Endometrial microvascular endothelial cells (primary cell): ENCODE measurements around the gene NFYC. TPM values are rescaled to one million over a fixed set of nuclear protein-coding genes. Genes with fewer than 3 reads are reported as not detected.

Source experiments
- in situ Hi-C: cut with HindIII; loops from 2 replicates; pipeline ENCODE4 v1.10.0; 2017; ENCODE audit warnings: low sequenced_read_pairs, low pct_unique_long_range_greater_than_20kb; ENCODE audit errors: inconsistent ontology term
- total RNA-seq: library from RNA; depleted of rRNA; stranded (reverse); fragments of >200 nt; gene quantifications from one replicate; pipeline ENCODE4 v1.2.3, GENCODE V29; 2015; ENCODE audit errors: inconsistent ontology term

NFYC gene
- total RNA-seq, 1 donor from 2014 or later: 37.7 TPM

DNA sequence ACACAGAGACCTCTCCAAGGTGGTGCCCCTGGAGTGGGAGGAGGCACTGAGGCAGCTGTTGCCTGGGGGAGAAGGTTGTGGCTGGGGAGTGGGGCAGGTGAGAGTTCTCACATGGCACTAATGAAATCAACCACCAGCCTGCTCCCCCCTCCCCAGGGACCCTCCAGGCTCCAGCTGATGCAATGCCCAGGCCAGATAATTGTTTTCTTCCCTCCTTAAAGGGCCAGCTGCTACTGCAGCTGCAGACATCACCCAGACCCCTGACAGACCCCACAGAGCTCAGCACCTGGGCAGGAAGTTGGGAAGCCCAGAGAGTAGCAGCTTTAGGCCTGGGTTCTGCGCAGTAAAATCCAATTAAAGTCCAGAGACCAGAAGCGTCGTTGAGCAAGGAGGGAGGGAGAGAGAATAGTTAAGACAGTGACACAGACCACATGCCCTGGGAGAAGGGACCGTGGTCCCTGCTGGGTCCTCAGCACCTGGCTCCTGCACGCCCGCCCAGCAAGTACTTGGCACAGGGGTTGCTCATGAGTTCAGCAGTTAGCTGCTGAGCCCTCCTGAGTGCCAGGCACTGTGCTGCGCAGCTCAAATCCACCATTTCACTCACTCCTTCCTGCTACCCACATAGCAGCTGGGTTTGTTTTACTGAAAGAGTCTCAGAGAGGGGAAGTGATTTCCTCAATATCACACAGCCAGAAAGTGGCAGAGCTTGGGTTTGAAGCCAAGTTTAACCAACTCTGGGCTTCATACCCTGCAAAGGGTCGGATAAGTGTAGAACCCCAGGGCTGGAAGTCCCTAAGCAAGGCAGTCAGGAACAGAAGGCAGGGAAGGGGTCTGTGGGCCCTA is 28.0 kb upstream of the NFYC start:
- in situ Hi-C loops: no loop called here

DNA sequence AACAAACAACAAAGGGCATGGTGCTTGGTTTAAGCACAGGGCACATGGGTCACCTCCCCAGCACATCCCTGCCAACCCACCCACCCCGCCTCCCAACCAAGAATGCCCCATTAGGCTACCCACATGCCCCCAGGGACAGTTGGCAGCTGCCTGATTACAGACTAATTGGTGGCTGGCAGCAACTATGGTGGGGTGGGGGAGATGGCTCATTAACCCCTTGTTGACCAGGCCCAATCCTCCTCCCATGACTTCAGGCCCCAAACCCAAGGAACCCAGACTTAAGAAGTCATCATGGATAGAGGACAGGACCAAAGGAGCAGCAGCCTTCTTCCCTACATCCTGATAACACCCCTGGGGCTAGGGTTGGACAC is 27.4 kb upstream of the NFYC start:
- in situ Hi-C loops: no loop called here

DNA sequence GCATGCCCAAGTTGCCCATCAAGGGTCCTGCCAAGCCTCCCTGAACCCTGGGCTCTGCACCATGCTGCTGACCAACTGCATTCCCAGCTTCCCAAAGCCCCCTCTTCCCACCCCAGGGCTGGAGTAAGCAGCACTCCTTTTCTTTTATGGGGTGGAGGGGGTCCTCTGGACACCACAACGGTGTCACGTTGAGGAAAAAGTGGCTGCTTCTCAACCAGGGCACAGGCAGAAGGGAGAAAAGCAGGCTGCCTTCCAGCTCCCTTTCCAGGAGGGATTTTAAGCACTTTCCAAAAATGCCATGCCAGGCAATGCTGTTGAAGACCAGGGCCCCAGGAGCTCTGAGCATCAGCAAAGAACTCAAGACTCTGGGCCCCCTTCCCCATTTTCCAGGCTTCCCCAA is 26.7 kb upstream of the NFYC start:
- in situ Hi-C loops: no loop called here

DNA sequence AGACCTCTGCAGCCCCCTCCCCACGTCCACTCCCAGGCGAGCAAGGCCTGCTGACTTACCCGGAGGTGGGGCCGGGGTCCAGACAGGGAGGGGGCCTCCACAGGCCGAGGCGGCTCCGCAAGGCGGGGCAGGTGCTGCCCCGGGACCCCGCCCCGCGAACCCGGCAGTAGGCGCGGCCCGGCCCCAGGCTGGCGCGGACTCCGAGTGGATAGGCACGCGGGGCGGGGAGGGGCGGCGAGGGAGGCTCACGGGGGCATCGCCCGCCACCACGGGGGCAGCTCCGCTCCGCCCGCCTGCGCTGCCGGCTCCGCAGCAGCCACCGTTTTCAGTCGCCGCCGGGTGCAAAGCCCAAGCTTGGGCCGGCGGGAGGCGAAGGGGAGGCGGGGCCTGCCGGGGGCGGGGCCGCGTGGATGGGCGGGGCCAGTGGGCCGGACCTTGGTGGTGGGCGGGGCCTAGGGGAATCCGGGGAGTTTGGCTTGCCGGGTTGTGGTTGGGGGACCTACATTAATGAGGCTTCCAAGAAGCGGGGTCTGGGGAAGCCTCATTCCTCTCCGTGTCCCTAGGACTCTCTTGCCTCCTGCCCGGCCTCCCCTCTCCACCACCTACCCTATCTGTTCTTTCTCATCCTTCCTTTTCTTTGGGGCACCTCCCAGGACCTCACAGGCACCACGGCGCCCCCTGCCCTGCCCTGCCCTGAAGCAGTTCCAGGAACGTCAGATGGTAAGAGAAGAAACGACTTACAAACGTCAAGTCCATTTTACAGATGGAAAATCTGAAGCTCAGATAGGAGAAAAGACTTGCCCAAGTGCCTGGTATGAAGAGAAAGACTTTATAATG is 26.0 kb upstream of the NFYC start, which contains the start of gene RIMS3:
Gene RIMS3 (minus strand): TSS at position 348 of the 837 bp plus-strand sequence. CDS start 23,757 bp downstream, outside the sequence.
- in situ Hi-C loops: no loop called here

DNA sequence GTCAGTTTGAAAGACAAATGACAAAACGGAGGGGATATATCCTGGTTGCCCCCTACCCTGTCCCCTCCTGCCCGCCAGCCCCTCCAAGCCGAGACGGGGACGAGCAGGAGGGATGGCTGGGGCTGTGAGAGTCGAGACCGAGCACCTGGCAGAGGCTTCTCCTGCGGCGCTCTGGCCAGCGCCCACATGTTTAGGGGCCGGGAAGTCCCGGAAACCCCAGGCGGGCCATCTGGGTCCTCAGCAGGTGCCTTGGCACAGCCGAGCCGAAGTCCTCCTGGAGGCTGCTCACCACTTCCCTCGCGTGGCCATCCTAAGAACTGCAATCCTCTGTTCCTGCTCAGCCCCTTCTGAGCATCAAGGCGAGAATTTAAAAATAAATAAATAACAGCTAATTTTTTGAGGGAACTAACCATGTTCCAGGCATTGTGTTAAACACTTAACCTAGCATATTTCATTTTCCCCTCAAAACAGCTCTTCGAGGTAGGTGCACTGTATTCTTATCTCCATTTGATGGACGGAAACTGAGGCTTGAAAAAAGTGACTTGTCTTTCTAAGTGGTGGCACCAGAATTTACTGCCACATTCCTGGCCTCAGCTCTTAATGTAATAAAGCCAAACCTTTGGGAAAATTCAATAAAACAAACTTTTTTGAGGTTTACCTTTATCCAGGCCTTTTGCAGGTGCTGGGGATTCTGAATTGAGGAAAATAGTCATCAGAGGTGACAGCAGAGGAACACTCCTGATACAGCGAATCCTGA is 22.6 kb upstream of the NFYC start:
- in situ Hi-C loops: no loop called here

DNA sequence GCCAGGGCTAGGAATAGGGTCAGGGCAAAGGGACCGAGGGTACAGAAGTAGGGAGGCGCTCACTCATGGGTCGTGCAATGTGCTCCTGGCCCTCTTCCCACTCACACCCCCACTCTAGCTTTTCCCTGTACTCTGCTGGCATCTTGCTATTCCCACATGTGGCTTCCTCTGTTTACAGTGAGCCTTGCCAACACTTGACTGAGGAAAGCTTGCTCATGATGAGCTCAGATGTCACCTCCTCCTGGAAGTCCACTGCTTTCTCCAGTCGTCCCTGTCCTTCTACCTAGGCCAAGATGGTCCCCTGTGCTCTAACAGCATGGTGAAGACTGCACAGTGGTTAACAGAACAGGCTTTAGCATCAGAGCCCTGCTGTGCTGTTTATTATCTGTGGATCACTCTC is 18.1 kb upstream of the NFYC start:
- in situ Hi-C loops: no loop called here

DNA sequence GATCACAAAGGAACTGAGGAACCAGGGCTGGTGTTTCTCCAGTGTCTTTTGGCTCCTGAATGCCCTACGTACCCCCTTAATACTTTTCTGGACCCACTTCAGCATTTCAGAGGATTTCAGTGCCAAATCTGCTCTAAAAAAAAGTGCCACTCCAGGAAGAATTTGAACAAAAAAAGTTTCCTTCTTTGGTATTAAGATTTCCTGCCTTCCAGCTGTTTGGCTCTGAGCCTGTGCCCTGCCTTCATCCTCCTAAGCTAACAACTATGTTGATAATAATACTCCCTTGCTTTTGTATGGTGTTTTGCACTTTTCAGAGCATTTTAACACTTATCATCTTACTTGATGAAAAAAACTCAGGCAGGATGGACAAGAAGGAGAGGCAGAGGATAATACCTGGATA is 15.0 kb upstream of the NFYC start:
- in situ Hi-C loops: no loop called here

DNA sequence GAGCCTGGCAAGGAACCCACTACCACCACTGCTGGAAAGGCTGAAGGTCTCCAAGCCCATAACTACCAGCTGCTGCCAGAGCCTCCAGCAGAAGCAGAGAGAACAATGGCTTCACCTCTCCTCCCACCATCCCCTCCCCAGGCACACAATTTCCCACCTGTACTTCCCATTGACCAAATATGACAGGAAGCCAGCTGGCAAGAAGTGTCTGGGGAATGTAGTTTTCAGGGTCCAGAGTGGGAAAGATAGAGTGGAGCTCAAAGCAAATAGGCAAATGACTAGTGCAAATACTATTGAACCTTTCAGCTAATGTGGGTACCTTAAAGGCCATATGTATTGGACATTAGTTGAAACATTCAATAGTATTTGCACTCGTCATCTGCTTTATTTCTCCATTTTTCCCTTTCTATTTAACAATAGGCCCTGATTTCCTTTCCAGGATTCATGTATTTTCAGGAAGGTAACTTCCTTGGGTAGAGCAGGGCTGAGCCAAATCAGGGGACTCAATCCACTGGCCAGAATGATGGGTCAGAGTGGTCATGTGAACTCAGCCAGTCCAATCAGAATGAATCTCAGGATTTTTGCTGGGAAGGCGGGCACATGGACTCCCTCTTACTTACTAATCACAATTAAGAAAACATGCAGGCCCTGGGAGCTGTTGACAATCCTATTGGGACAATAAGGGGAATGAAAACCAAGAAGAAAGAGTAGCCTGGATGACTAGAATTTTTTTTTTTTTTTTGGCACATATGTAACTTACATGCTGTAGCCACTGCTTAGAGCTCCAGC is 12.1 kb upstream of the NFYC start:
- in situ Hi-C loops: no loop called here

DNA sequence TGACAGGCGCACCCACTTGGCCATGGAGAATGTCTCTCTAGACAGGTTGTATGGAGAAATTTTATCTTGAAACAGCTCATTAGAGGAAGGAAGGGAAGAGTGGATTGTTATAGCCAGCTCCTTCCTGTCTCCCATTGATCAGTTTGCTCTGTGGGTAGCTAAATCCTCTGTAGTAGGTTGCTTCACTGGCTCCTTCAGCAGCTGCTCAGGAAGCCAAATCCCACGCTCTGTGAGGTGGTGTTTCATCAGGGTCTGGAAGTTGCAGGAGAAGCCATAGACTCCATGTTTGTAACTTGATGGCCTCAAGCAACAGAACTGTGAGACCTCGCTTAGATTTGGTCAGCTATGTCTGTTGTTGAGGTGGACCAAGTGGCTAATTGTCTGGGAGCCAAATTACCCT is 6.8 kb upstream of the NFYC start:
- in situ Hi-C loops: no loop called here

DNA sequence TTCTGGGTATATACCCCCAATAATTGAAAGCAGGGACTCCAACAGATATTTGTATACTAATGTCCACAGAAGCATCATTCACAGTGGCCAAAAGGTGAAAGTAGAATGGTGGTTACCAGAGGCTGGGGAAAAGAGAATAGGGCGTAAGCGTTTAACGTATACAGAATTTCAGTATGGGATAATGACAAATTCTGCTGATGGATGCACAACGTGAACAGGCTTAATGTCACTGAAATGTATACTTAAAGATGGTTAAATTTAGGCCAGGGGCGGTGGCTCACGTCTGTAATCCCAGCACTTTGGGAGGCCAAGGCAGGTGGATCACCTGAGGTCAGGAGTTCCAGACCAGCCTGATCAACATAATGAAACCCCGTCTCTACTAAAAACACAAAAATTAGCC is 4.4 kb upstream of the NFYC start:
- in situ Hi-C loops: no loop called here

DNA sequence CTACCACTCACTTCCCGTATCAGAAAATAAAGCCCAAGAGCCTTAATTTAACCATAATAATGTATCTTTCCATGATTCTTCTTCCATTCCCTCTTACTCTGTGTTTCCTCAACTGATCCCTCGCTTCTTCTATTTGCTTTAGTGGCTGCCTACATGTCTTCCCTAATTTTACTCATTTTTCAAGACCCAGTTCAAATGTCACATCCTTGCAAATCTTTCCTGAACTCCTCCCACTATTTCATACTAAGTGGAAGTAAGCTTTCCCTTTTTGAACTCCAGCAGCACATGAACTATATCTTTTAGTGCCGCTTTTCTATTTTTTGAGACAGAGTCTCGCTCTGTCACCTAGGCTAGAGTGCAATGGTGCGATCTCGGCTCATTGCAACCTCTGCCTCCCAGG is 3.8 kb upstream of the NFYC start:
- in situ Hi-C loops: no loop called here

DNA sequence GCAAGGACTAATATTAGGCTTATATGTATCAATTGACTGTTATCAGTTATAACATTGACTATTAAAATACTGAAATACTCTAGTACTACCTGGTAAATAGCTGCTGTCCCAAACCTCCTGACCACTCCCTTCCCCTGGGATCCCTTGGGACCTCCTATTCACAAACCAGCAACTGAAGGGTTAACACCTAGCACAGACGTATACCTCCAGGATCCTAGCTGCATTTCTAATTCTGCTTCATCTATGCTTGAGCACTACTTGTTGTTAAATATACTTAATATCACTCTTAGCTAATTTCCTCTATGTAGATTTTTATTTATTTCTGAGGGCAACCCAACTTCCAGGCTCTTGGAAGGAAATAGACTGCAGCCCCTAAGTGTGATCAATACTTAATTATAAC is 1.8 kb upstream of the NFYC start:
- in situ Hi-C loops: no loop called here

DNA sequence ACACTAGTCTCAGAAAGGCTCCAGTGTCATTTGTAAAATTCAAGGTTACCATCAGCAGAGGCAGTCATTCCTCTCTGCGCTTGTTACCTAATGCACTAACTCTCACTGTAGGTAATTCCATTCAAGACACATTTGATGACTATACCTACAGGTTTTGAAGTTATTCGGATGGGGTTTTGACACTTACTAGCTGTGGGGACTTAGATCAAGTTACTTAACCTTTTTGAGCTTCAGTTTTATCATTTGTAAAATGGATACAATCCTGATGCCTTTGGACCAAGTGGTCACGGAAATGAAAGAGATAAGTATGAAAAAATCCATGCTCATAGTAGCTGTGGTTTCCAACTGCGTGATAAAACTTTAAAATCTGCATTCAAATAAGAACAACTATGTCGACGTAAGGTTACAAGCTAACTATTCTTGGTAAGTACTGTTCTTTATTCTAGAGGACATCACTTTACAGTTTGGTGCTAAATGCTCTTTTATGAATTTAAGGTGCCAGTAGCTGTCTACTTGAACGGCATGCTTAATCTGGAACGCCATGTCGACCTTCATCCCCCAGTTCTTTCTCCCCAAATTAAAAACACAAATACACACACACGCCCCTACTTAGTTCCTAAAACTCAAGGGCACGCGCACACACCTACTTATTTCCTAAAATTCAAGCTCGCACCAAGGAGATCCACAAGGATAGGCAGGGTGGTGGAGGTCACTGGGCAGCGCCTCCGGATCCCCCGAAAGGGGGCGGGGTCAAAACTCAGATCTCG is 550 bp upstream of the NFYC start:
- in situ Hi-C loops: no loop called here

DNA sequence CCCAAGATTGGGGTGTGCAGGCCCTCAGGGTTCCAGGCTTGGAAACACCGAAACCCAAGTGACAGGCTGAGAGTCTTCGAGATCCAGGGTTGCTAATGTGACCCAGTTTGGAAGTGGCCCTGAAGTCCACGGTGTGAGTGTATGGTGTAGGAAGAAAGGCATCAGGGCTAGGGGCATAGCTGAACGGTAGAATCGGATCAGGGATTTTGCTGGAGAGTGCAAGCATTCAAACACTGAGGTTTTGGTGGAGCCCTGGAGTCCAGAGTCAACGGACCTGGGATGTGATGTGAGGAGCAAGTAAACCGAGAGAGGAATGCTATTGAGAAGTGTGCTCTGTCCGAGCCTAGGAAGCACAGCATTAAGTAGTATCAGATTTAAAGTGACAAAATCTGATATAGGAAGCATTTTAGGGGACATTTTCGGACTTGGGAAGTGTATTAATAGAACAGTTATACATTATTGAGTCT is 958 bp downstream of the NFYC start:
- in situ Hi-C loops: no loop called here

DNA sequence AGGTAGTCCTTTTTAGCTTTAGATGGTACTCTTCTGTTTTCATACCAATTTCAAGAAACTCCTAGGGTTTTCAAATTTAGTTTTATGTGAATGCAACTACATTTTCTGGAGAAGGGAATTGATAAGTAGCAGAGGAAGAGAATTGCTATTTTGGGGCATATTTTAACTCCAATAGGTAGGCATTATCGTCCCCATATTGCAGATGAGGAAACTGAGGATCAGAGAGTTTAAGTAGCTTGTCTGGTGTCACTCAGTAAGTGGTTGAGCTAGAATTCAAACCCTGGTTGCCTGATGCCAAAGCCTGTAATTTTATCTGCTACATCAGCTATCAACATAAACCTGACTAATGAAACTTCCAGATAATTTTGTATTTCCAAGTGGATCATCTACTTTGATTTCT is 1.9 kb downstream of the NFYC start:
- in situ Hi-C loops: no loop called here

DNA sequence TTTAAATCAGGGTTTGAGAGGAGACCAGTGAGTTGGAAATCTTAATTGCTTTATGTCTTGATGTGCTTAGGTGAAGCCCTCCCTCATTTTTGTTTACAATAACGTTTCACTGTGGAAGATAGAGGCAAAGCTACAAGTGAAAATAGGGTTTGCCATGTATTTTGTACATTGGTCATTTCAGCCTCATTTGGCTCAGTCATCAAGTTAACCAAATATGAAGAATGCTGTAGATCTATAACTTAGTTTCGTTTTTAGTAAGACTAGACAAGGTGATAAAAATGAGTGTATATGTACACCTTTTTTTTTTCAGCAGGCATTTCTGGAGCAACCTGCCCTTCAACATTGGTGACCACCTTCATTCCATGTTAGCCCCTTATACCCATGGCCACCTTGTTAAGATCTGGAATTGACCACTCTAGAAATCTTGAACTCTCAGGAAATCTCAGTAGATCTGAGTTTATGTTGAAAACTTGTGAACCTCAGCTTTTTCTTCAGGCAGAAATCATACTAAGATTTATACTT is 2.9 kb downstream of the NFYC start:
- in situ Hi-C loops: no loop called here

DNA sequence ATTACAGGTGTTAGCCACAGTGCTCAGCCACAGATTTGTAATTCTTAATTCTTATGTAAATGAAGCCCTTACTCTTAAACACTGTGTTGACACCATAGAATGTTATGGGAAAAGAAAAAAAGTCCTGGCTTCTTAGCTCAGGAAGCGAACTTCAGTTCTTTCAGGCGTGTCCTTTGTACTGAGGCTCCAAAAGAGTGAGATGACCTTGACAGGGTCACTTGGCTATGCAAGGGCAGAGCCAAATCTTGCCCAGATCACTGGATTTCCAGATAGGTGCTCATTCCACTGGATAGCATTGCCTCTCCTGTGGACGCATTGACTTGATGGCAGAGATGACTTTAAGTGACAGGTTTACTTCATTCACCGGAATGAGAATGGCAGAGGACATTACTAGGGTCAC is 4.8 kb downstream of the NFYC start:
- in situ Hi-C loops: no loop called here

DNA sequence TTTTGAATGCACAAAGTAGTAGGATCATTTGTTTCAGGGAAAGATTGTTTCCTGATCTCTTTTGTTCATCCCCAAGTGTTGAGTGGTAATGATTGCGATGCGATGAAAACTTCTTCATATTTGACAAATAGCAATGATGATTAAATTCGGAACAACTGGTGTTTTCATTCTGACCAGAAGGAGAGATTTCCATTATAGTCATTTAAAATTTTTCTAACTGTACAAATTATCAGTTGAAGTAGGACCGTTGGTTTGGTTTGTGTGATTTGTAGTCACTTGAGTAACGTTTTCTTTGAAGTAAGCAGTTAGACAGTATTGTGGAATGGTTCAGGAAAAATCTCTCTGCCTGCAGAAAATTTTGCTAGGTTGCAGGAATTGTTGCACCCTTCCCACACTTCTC is 5.9 kb downstream of the NFYC start:
- in situ Hi-C loops: no loop called here
